Left cardiac atrium (tissue), 4 donors: ENCODE measurements around the gene ZSCAN20. TPM values are rescaled to one million over a fixed set of nuclear protein-coding genes. Genes with fewer than 3 reads are reported as not detected.

Source experiments
- ATAC-seq, 2 donors: fragments of 200-7000 bp; cut with Tn5 transposase; one replicate each; pipeline ENCODE4 v1.9.1; 2020; ENCODE audit warnings: mild to moderate bottlenecking in 2 of 2, moderate library complexity in 2 of 2
- DNase-seq: peaks from one replicate; pipeline ENCODE4 v3.0.0-alpha.2; 2020
- intact Hi-C, 2 donors: fragments of 100-400 bp; cut with DNase I; formaldehyde crosslinking; loops; one replicate each; pipeline versions ENCODE4 v1.14.1 to v1.15.1; 2022 to 2023
- total RNA-seq, 2 donors: library from RNA; stranded (reverse); fragmentation: NEBNext Ultra II Directional; extraction: Animal tissue kit (Norgen Biotek cat#: 25700); gene quantifications; one replicate each; pipeline ENCODE4 v1.2.1, GENCODE V29; 2021
- donor health status: DM: no; HTN: yes; CAD: no.
- donor health status: DM: no; HTN: yes; CAD: no; lungs with severe emphysema.
- donor health status: DM: yes; HTN: yes; CAD: no.
- donor health status: Dilated cardiomyopathy.

Gene ZSCAN20
- total RNA-seq, 2 donors from 2014 or later, result 4.4 to 5.2 TPM

DNA sequence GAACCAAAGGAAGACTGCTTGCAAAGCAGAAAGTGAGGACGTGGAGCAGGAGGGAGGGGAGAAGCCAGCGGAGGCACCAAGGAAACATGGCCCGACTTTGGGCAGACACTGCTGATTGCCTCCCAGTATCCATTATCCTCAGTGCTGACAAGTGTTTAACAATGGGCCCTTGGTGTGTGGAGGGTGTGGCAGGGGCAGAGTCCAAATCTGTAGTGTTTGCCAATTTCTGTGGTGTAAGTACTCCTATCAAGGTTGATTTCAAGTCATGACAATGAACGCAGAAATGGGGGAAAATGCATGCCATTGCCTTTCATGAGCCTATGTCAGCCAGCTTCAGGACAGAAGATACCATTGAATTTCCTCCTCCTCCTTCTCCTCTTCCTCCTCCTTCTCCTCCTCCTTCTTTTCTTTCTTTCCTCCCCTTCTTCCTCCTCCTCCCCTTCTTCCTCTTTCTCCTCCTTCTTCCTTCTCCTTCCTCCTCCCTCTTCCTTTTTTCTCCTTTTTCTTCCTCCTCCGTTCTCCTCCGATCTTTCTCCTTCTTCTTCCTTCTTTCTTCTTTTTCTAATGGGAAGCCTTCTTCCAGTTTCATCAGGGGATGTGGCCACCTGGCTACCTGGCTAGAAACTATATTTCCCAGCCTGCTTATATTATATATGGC, 31.2 kb upstream of the ZSCAN20 start:
- DNase-seq, result no peak
- intact Hi-C loops, result no loop called here

DNA sequence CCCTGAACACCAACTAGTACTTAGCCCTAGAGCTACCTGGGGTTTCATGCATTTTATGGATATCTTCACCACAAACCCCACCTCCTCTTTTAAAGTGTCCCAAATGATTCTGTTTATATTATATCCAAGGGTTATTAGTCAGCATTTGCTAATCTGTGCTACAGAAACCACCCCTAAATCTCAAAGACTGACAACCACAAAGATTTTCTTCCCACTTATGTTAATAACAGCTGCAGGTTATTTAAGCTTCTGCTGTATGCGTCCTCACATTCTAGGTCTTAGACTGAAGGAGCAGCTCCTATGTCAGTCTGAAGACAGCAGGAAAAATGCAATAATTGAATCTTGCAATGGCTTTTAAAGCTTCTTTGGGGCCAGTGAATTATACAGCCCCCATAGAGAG, 30.3 kb upstream of the ZSCAN20 start:
- intact Hi-C loops, result no loop called here
- ATAC-seq (no peak), DNase-seq (no peak)

More for the DNA sequence above, 31.2 kb upstream of the ZSCAN20 start:
- no peak for ATAC-seq

DNA sequence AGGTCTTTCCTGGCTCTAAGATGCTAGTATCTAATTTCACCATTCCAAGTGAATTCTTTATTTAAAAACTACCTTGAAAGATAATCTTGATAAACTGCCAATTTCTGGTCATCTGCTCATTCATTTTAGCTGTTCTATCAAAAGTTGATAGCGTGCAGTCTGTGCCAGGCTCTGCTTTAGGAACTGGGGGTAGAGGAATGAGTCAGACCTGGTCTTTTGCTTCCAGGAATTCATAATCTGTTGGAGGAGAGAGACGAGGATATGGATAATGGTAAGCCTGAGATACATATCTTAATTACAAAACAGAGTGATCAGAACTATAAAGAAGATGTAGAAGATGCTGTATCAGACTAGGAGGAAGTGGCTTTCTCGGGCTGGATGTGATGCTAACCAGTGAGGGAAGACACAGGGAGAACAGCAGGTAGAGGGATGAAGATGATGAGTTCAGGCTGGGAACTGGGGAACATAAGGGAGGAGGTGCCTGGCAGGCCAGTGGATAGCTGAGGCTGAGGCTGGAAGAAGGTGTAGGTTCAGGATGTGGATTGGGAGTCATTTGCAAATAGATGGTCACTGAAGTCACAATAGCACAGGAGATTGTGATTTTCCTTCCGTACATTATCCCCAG, 29.3 kb upstream of the ZSCAN20 start:
- intact Hi-C loops, result no loop called here
- DNase-seq (no peak), ATAC-seq (peak in 1 of 2 donors; percentile 85)

DNA sequence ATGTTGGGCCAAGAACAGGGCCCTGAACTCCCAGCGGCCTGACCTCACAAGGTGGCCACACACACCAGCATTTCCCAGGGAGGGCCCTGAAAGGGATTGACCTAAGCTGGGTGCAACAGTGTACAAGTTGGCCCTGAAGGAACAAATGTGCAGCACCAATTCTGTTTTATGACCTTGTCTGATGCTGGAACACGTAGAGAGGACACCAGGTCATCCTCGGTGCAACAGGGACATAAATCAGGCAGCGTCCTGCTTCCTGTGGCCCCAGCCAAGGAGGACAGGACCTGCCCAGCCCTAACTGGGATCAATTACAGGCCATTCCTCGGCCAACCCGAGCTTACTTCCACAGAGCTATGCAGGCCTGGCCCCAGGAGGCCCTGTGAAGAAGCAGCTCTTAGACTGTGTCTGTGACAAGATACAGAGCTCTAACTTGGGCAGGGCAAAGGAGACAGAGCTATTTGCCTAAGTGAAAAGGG, 28.7 kb upstream of the ZSCAN20 start:
- intact Hi-C loops, result no loop called here
- DNase-seq, result no peak
- ATAC-seq, result peak; percentile 61 to 91

DNA sequence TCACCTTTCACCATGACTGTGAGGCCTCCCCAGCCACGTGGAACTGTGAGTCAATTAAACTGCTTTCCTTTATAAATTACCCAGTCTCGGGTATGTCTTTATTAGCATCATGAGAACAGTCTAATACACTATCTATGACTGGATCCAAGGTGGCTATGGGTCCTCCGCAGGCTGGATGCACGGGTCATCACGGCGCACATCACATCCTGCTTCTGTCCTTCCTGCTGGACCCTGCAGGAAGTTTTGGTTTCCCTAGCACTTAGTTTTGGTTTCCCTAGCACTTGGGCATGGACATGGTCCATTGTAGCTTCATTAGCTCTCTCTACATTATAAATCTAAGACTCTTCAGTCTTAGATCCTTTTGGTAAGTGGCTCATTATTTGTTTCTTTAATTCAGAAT, 27.3 kb upstream of the ZSCAN20 start:
- intact Hi-C loops, result no loop called here
- no peak for DNase-seq
- no peak for ATAC-seq

DNA sequence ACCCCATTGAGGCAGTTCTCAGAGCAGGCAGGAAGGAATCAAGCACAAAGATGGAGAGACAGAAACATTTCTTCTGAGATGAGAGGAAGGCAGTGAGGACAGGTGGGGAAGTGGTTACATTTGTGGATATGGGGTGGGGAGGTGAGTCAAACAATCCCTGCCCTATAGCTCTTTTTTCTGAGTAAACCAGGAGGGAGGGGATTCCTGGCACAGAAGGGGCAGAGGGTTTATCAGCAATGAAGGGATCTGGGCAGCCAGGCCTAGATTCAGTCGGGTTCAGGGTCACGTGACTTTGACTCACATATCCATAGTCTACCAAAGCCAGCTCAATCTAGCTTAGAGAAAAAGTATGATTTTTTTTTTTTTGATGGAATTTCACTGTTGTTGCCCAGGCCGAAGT, 25.9 kb upstream of the ZSCAN20 start:
- DNase-seq, result no peak
- intact Hi-C loops, result no loop called here
- no peak for ATAC-seq

DNA sequence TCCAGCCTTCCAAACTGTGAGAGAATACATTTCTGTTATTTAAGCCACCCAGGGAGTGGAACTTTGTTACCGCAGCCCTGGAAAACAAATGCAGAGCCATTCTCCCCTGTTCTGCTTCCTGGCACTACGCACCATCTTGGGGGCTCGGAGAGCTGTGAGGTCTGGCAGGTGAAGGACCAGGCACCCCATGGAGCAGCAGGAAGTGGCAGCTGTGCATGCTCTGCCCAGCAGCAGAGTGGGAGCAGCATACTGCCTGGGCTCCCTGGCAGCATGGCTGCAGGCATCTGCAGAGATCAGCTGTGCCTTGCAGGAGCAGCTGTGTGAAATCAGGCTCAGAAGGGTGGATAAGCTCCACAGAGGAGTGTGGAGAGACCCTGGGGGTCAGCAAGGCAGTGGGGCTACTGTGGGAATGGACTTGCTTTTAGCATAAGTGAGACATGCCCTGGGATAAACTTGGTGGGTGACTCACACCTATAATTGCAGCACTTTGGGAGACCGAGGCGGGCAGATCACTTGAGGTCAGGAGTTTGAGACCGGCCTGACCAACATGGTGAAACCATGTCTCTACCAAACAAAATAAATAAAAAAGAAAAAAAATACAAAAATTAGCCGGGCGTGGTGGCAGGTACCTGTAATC, 17.7 kb upstream of the ZSCAN20 start:
- intact Hi-C loops, result loop anchor here (5.0 to 10.0 kb wide), 2 partner anchors 82 to 160 kb away; no protein-coding TSS in a partner anchor
- no peak for ATAC-seq
- no peak for DNase-seq

DNA sequence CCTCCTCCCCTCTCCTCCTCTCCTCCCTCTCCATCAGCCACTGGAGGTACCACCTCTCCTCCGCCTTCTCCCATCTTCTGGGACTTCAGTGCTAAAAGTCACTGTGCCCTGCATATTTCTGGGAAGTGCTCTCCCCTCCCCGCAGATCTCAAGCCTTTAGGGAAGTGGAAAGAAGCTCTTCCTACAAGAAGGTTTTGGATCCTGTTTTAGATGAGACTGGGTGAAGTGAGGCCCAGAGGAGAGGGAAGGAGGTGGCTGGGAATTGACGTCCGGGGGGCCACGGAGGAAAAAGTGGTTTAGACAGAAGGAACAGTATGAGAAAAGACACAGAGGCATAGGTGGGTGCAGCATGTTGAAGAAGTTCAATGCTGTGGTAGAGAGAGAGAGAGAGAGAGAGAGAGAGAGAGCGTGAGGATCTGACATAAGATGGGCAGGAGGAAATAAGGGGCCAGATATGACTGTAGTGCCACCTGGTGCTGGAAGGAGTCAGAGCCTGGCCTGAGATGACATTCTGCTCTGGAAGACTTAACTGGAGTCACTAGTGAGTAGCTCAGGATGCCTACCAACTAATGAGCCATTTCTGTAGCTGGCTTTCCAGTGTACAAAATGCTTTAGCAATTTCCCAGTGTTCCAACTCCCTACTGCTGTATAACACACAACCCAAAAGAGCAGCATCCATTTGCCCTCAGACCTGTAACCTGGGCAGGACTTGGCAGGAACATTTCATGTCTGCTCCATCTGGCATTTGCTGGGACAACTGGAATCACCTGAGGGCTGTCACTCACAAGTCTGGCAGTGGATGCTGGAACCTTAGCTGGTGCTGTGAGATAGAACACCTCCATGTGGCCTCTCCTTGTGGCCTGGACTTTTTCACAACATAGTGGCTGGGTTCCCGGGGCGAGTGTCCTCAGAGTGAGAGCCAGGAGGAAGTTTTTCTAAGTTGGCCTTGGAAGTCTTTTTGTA, 16.6 kb upstream of the ZSCAN20 start:
- intact Hi-C loops, result loop anchor here in 1 of 2 donors (10.0 kb wide), 1 partner anchor 161 kb away; no protein-coding TSS in a partner anchor
- peak; percentile 44 for DNase-seq
- peak; percentile 82 to 85 for ATAC-seq

DNA sequence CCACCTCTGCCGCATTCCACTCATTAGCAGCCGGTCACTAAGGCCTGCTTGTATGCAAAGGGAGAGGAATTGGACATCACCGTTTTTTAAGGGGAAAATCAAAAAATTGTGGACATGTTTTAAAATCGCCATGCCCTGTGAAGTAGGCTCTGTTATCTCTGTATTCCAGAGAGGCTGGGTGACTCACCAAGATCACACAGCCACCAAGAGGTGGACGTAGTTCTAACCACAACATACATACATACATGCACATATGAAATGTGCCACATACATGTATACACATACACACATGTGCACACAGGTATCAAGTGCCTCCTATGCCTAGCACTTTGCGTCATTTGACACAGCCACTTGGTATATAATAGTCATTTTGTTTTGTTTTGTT, 16.0 kb upstream of the ZSCAN20 start:
- no peak for ATAC-seq
- DNase-seq, result no peak
- intact Hi-C loops, result loop anchor here in 1 of 2 donors (10.0 kb wide), 1 partner anchor 162 kb away; no protein-coding TSS in a partner anchor

DNA sequence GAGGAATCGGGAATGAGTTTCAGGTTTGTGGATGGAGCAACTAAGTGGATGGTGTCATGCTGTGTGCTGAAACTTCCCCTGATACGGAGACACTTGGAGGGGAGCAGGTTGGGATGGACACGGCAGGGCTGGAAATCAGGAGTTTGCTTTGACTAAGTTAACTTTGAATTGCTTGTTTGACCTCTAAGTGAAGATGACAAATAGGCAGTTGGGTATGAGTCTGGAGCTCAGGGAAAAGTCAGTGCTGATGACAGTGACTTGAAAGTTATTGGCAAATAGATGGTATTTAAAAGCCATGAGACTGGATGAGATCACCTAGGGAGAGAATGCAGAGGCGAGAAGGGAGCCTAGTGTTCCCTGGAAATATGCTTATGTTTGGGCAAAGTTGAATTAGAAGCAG, 12.8 kb upstream of the ZSCAN20 start:
- DNase-seq (no peak), ATAC-seq (no peak)
- intact Hi-C loops, result loop anchor here (10.0 kb wide), 2 partner anchors 165 to 245 kb away; no protein-coding TSS in a partner anchor

DNA sequence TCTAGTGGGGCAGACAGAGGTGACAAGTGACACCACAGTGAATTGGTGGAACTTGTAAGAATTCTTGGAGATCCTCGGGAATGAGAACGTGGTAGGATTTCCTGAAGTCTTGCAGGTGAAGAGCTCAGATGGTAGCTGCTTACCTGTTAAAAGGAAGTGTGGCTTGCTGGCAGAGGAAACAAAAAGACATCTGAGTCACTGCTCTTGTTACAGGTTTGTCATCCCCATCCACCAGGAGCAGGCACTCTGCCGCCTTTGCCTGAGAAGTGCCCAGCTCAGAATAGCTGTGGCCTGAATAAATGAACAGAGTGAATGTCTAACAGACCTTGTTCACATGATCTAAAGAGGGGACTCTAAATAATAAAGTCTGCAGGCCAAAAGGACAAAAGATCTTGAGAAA, 12.3 kb upstream of the ZSCAN20 start:
- ATAC-seq, result peak in 1 of 2 donors; percentile 22
- no peak for DNase-seq
- intact Hi-C loops, result loop anchor here in 1 of 2 donors (10.0 kb wide), 1 partner anchor 245 kb away; no protein-coding TSS in a partner anchor

DNA sequence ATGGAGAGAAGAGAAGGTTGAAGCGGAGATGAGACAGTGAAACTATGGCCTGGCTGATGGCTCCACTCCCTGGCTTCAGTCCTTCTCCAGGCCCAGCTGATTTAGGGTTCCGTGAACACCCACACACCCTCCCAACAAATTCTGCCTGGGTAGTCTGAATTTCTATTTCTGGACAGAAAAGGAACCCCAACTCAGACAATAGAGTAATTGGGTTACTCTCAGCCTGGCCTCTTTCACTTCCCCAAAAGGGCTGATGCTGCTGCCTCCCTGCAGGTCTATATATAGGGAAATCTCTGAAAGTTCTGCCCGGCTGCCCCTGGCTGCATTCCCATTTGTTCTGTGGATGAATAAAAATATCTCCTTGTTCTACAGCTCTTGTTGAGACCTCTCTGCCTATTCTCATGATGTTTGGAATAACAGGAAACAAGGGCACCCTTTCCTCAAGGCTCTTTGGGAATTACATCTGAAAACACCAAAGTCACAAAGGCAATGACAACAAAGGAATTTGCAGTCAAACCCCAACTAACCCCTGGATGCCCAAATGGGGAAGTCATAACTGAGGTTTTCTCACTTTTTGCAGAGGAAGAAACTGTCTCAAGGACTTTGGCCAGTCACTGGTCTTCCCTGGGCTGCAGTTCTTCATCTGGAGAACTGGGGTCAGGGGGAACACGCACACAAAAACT, 11.4 kb upstream of the ZSCAN20 start:
- ATAC-seq (peak; percentile 70 to 74), DNase-seq (peak; percentile 34)
- intact Hi-C loops, result loop anchor here in 1 of 2 donors (10.0 kb wide), 1 partner anchor 246 kb away; no protein-coding TSS in a partner anchor

DNA sequence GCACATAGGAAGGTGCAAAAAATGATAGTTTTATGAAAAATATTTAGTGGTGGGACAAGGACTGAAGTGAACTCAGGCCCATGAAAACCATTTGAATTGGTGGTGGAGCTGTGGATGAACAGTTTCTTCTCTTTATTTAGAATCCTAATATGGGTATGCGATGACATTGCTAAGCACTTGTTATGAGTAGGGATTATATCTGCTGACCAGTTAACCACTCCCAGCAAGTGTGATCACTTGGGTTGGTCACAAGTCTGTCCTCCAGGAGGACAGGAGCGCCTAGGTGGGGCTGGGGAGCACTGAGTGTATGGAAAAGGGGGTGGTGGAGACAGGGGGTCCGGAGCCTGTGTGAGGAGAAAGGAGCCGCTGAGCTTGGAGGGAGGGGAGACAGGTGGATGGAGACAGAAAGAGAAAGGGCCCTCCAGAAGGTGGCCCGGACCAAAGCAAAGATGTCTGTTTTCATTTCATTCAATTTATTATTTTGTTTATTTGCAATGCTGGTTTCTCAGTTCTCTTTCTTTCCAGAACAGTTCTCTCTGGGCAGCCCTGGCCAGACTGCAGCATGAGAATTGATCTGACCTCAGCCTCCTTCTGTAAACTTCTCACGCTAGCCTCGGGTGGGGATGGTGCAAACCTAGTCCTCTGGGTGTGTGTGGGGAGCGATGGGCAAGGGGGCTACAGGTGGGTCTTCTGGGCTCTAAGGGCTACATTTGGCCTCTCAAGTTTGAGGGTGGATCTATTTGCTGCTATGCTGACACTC, 9.9 kb upstream of the ZSCAN20 start:
- intact Hi-C loops, result loop anchor here in 1 of 2 donors (10.0 kb wide), 1 partner anchor 248 kb away; no protein-coding TSS in a partner anchor
- DNase-seq (no peak), ATAC-seq (no peak)

DNA sequence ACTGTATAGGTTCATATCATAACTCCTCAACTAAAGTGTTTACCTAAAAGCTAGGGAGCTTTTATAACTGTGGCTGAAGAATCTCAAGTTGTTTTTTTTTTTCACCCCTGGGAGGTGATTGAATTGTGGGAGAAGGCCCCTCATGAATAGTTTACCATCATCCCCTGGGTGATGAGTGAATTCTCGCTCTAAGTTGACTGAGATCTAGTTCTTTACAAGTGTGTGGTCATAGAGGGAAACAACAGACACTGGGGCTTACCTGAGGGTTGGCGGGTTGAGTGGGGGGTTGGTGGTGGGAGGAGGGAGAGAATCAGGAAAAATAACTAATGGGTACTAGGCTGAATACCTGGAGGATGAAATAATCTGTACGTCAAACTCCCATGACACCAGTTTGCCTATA, 7.9 kb upstream of the ZSCAN20 start:
- intact Hi-C loops, result loop anchor here in 1 of 2 donors (10.0 kb wide), 1 partner anchor 250 kb away; no protein-coding TSS in a partner anchor
- DNase-seq (no peak), ATAC-seq (no peak)

DNA sequence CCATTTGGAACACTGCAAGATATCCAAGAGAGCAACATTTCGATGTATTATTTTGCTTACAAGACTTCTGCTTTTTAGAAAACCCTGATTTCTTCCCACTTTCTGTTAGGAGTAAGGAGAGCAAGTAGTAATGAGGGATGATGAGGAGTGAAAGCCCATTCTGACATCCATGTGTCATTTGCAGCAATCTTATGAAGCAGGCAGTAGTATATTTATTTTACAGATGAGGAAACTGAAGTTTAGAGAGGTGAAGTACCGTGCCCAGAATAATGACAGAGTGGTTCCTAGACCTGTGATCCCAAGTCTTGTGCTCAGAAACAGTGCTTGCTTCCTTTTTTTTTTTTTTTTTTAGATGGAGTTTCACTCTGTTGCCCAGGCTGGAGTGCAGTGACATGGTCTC, 7.1 kb upstream of the ZSCAN20 start:
- ATAC-seq (no peak), DNase-seq (no peak)
- intact Hi-C loops, result loop anchor here (5.0 to 10.0 kb wide), 4 partner anchors 93 to 251 kb away; no protein-coding TSS in a partner anchor

DNA sequence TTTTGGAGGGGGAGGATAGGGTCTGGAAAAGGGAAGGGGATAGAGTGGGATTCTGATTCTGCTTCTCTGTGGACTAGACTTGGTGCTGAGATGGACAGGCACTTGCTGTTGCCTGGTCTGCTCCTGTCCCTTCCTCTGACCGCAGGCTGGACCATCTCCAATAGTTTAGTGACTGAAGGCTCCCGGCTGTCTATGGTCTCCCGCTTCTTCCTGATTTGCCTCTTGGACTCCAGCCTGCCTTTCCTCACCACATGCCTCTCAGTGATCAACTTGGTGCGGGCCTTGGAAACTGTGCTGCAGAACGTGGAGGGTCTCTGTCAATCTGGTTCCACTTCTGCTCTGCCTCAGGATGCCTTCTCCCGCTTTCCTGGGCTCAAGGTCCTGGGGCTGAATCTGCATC, 6.3 kb upstream of the ZSCAN20 start:
- intact Hi-C loops, result loop anchor here (5.0 to 10.0 kb wide), 4 partner anchors 94 to 251 kb away; no protein-coding TSS in a partner anchor
- DNase-seq (peak; percentile 42), ATAC-seq (peak; percentile 24 to 26)

DNA sequence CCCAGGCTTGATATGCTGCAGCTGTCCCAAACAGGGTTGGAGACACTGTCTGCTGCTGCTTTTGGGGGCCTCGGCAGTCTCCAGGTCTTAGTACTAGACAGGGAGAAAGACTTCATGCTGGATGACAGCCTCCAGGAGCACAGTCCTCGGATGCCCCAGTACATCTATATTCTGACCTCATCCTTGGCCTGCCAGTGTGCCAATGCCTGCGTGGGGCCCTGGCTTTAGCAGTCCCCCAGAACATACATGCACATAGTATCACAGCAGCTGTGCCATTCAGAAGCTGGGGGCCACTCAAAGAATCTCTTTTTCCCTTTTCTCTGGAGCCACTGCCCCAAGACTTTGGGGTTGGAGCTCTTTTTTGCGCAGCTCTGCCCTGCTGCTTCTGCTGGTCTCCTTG, 4.4 kb upstream of the ZSCAN20 start:
- intact Hi-C loops, result loop anchor here (5.0 to 10.0 kb wide), 4 partner anchors 96 to 253 kb away; no protein-coding TSS in a partner anchor
- DNase-seq (no peak), ATAC-seq (no peak)
